ENCODE results near the gene RMND1.

Gene RMND1

DNA sequence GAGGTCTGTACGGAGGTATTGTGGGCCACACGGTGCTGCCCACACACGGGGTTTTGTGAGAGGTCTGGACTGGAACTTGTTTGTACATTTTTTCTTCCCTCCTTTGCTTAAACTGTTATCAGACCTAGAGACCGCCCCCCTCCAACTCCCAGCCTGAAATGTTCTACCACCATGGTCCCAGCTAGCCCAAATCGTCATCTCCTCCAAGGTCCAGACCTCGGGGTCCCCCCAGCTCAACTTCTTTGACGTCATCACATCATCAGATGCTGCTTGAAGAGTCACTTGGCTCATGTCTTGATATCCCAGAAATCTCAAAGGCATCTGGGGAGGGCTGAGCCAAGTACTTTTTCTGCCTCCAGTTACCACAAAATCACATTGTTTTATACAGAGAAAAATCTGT is 39.1 kb upstream of the RMND1 start:
- 91 to 92% methylated on average over 7 of the region's 7 CpGs for WGBS, 2 experiments
- no peaks in the 10 kb centered on the region for H3K9me3 ChIP-seq (ENCODE audit: control insufficient read depth, low read length)

DNA sequence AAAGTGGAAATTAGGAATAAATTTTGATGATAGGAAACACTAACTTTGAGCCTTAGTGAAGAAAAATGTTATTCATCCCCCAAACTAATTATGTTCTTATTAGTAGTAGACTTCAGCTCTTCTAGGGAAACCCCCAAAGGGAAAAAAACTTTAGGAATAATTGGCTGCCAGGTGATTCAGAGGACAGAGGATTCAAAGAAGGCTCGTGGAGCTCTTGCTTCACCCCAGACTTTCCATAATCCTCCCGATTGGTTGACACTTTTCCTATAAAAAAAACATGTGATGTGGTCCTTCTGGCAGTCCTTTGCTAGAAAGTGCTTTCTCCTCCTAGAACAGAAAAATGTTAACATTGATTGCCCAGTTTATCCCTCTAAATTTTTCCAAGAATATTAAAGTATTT is 36.3 kb upstream of the RMND1 start:
- H3K4me1 ChIP-seq (ENCODE audit: control insufficient read depth, insufficient read depth, low read length), result no peaks in the 10 kb centered on the region
- H3K4me3 ChIP-seq (ENCODE audit: insufficient read depth, low read depth, low read length), result no peak overlapping the region
- WGBS, 2 experiments, result 81 to 86% methylated on average over 2 of the region's 2 CpGs
- no peaks in the 10 kb centered on the region for H3K36me3 ChIP-seq (ENCODE audit: control insufficient read depth, insufficient read depth, low read length)
- H3K9me3 ChIP-seq (ENCODE audit: control insufficient read depth, low read length), result no peaks in the 10 kb centered on the region
- no peak overlapping the region for H3K27ac ChIP-seq (ENCODE audit: insufficient read depth, low read depth, low read length, poor library complexity, severe bottlenecking)
- peaks cover 14% of the 10 kb centered on the region for H3K27me3 ChIP-seq (ENCODE audit: control insufficient read depth, insufficient read depth, low read length, poor library complexity, severe bottlenecking)

More for the DNA sequence above, 39.1 kb upstream of the RMND1 start:
- Histone ChIP-seq H3K27me3 (ENCODE audit: control insufficient read depth, insufficient read depth, low read length, poor library complexity, severe bottlenecking) (peaks cover 42% of the 10 kb centered on the region), H3K4me1 (ENCODE audit: control insufficient read depth, insufficient read depth, low read length) (no peaks in the 10 kb centered on the region), H3K36me3 (ENCODE audit: control insufficient read depth, insufficient read depth, low read length) (no peaks in the 10 kb centered on the region), H3K27ac (ENCODE audit: insufficient read depth, low read depth, low read length, poor library complexity, severe bottlenecking) (no peak overlapping the region), H3K4me3 (ENCODE audit: insufficient read depth, low read depth, low read length) (no peak overlapping the region)

DNA sequence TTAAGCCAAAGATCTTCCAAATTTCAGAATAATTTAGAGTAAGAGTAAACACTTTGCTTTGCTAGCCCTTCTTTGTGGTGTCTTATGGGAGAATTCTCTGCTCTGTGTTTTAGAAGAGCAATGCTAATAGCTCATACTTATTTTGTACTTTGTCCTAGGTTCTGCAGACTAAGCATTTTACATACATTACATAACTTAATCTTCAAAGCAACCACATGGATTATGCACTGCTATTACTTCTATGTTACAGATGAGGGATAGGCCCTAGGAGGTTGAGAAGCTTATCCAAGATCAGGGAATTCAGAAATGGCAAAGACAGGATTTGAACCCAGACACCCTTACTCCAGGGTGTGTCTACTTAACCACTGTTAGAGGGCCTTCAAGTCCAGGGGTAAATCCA is 32.1 kb upstream of the RMND1 start:
- Histone ChIP-seq H3K9me3 (ENCODE audit: control insufficient read depth, low read length) (no peaks in the 10 kb centered on the region), H3K36me3 (ENCODE audit: control insufficient read depth, insufficient read depth, low read length) (no peaks in the 10 kb centered on the region), H3K27ac (ENCODE audit: insufficient read depth, low read depth, low read length, poor library complexity, severe bottlenecking) (no peak overlapping the region), H3K4me1 (ENCODE audit: control insufficient read depth, insufficient read depth, low read length) (no peaks in the 10 kb centered on the region), H3K4me3 (ENCODE audit: insufficient read depth, low read depth, low read length) (no peak overlapping the region), H3K27me3 (ENCODE audit: control insufficient read depth, insufficient read depth, low read length, poor library complexity, severe bottlenecking) (no peaks in the 10 kb centered on the region)

DNA sequence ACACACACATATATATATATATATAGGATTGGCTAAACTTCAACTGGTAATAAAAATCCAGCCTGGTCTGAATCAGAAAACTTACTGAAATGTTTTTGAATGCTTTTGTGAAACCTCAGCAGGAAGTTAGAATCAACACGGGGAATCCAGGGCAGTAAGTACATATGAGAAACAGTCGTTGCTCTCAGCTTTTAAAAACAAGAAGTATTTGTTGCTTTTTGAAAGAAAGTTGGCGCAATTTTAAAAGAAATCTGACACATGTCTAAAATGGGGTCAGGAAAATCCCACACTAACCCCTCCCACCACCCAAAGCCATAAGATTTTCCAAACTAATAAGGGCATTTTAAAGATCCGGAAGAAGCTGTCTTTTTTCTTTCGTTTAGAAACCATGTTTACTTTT is 30.4 kb upstream of the RMND1 start:
- Histone ChIP-seq H3K27ac (ENCODE audit: insufficient read depth, low read depth, low read length, poor library complexity, severe bottlenecking) (no peak overlapping the region), H3K4me3 (ENCODE audit: insufficient read depth, low read depth, low read length) (no peak overlapping the region), H3K36me3 (ENCODE audit: control insufficient read depth, insufficient read depth, low read length) (no peaks in the 10 kb centered on the region), H3K27me3 (ENCODE audit: control insufficient read depth, insufficient read depth, low read length, poor library complexity, severe bottlenecking) (no peaks in the 10 kb centered on the region), H3K9me3 (ENCODE audit: control insufficient read depth, low read length) (no peaks in the 10 kb centered on the region), H3K4me1 (ENCODE audit: control insufficient read depth, insufficient read depth, low read length) (no peaks in the 10 kb centered on the region)
- 94 to 96% methylated on average over 5 of the region's 5 CpGs for WGBS, 2 experiments

DNA sequence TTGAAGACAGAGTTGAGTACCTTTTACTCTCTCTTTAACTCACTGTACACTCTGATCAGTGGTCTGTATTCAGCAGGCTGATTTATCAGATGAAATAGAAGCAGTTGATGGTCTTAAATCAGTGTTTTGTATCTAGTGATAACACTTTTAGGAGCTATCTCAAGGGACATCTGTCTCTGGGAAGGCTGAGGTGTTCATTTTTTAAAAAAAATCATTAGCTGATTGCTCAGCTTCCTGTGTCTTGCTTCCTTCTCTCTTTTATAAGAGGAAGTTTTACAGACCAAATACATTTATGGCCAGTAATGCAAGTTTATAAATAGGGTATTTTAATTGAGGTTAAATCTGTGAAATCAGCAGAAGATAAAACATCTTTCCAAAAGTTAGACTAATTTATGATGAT is 29.9 kb upstream of the RMND1 start:
- H3K36me3 ChIP-seq (ENCODE audit: control insufficient read depth, insufficient read depth, low read length), result no peaks in the 10 kb centered on the region
- no peaks in the 10 kb centered on the region for H3K27me3 ChIP-seq (ENCODE audit: control insufficient read depth, insufficient read depth, low read length, poor library complexity, severe bottlenecking)
- H3K4me3 ChIP-seq (ENCODE audit: insufficient read depth, low read depth, low read length), result no peak overlapping the region
- no peak overlapping the region for H3K27ac ChIP-seq (ENCODE audit: insufficient read depth, low read depth, low read length, poor library complexity, severe bottlenecking)
- no peaks in the 10 kb centered on the region for H3K9me3 ChIP-seq (ENCODE audit: control insufficient read depth, low read length)
- H3K4me1 ChIP-seq (ENCODE audit: control insufficient read depth, insufficient read depth, low read length), result no peaks in the 10 kb centered on the region

DNA sequence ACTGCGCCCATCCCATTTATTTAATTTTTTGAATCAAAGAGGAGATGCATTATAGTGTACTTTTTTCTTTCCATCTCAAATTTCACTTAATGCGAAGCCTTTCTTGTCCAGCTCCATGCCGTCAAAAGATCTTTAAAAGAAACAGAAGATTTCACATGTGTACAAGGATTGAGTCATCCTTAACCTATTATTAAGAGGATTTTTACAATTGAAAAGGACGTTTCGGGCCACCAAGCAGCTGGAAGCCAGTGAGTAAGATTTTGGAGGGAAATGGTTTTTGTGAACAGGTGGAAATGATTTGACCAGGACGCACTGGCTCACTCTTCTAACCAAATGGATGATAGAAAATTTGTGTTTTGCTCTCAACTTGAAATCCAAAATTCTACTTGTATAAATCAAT is 26.7 kb upstream of the RMND1 start:
- no peaks in the 10 kb centered on the region for H3K4me1 ChIP-seq (ENCODE audit: control insufficient read depth, insufficient read depth, low read length)
- no peak overlapping the region for H3K27ac ChIP-seq (ENCODE audit: insufficient read depth, low read depth, low read length, poor library complexity, severe bottlenecking)
- H3K9me3 ChIP-seq (ENCODE audit: control insufficient read depth, low read length), result no peaks in the 10 kb centered on the region
- no peaks in the 10 kb centered on the region for H3K27me3 ChIP-seq (ENCODE audit: control insufficient read depth, insufficient read depth, low read length, poor library complexity, severe bottlenecking)
- no peak overlapping the region for H3K4me3 ChIP-seq (ENCODE audit: insufficient read depth, low read depth, low read length)
- WGBS, 2 experiments, result 87 to 88% methylated on average over 4 to 6 of the region's 6 CpGs
- H3K36me3 ChIP-seq (ENCODE audit: control insufficient read depth, insufficient read depth, low read length), result no peaks in the 10 kb centered on the region

DNA sequence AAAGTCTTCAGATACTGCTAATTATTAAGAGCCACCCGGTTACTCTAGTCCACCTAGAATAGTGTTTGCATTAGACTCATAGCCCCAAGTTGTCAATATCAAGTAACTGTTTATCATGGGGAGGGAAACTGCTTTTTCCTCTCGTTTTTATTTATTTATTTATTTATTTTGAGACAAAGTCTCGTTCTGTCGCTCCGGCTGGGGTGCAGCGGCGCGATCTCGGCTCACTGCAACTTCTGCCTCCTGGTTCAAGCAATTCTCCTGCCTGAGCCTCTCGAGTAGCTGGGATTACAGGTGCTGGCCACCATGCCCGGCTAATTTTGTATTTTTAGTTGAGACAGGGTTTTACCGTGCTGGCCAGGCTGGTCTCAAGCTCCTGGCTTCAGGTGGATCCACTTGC is 25.8 kb upstream of the RMND1 start:
- Histone ChIP-seq H3K27me3 (ENCODE audit: control insufficient read depth, insufficient read depth, low read length, poor library complexity, severe bottlenecking) (no peaks in the 10 kb centered on the region), H3K36me3 (ENCODE audit: control insufficient read depth, insufficient read depth, low read length) (no peaks in the 10 kb centered on the region), H3K4me1 (ENCODE audit: control insufficient read depth, insufficient read depth, low read length) (no peaks in the 10 kb centered on the region), H3K9me3 (ENCODE audit: control insufficient read depth, low read length) (no peaks in the 10 kb centered on the region), H3K27ac (ENCODE audit: insufficient read depth, low read depth, low read length, poor library complexity, severe bottlenecking) (no peak overlapping the region), H3K4me3 (ENCODE audit: insufficient read depth, low read depth, low read length) (no peak overlapping the region)
- 92 to 94% methylated on average over 11 to 12 of the region's 12 CpGs for WGBS, 2 experiments

DNA sequence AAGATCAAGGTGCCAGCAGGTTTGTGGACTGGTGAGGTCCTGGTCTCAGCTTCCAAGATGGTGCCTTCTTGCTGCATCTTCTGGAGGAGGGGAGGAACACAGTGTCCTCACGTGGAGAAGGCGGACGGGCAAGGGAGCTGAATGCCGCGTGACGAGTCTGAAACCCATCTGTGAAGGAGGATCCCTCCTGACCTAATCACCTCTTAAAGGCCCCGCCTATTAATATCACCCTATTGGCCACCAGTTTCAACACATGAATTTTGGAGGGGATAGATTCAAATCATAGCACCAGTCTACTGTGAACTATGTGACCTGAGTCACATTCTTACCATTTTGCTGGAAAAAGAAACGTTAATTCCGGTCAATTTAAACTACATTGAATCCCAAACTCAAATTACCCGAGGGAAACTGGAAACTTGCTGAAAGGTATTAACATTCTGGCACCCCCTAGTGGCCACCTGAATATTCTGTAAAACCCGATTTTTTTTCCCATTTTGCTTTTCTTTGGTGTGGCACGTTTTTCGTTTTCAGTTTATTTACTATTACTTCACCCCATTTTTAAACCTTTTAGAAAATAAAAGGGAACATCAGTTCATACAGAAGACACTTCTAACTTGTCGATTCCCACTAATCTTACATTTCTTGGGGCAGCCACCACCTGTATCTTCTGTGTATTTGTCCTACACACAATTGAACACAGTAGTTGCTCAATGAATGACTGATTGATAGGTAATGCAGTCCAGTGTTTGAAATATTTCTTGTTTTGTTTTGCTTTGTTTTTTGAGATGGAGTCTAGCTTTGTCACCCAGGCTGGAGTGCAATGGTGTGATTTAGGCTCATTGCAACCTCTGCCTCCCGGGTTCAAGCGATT is 24.0 kb upstream of the RMND1 start:
- Histone ChIP-seq H3K4me1 (ENCODE audit: control insufficient read depth, insufficient read depth, low read length) (no peaks in the 10 kb centered on the region), H3K4me3 (ENCODE audit: insufficient read depth, low read depth, low read length) (no peak overlapping the region), H3K27me3 (ENCODE audit: control insufficient read depth, insufficient read depth, low read length, poor library complexity, severe bottlenecking) (no peaks in the 10 kb centered on the region), H3K27ac (ENCODE audit: insufficient read depth, low read depth, low read length, poor library complexity, severe bottlenecking) (no peak overlapping the region), H3K9me3 (ENCODE audit: control insufficient read depth, low read length) (no peaks in the 10 kb centered on the region), H3K36me3 (ENCODE audit: control insufficient read depth, insufficient read depth, low read length) (no peaks in the 10 kb centered on the region)
- WGBS, 2 experiments, result 45 to 47% methylated on average over 16 of the region's 16 CpGs

DNA sequence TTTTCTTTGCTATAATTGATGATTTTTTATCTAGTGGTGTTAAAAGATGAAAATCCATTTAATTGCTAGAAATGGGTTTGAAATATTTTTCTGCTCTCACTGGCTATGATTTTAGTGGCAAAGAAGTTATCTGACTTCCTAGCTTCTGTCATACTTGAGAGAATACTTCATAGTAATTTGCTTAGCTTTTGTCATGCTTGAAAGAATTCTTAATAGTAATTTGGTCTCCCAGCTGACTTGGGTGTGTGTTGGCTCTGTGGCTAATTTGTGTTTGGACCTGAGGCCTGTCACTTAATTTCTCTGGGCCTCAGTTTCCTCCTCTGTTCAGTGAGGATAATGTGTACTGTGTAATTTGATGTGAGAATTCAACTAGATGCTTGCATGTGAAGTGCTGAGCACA is 12.8 kb upstream of the RMND1 start:
- no peaks in the 10 kb centered on the region for H3K4me1 ChIP-seq (ENCODE audit: control insufficient read depth, insufficient read depth, low read length)
- H3K27me3 ChIP-seq (ENCODE audit: control insufficient read depth, insufficient read depth, low read length, poor library complexity, severe bottlenecking), result no peaks in the 10 kb centered on the region
- no peak overlapping the region for H3K4me3 ChIP-seq (ENCODE audit: insufficient read depth, low read depth, low read length)
- no peak overlapping the region for H3K27ac ChIP-seq (ENCODE audit: insufficient read depth, low read depth, low read length, poor library complexity, severe bottlenecking)
- H3K9me3 ChIP-seq (ENCODE audit: control insufficient read depth, low read length), result no peaks in the 10 kb centered on the region
- H3K36me3 ChIP-seq (ENCODE audit: control insufficient read depth, insufficient read depth, low read length), result peaks cover 11% of the 10 kb centered on the region

DNA sequence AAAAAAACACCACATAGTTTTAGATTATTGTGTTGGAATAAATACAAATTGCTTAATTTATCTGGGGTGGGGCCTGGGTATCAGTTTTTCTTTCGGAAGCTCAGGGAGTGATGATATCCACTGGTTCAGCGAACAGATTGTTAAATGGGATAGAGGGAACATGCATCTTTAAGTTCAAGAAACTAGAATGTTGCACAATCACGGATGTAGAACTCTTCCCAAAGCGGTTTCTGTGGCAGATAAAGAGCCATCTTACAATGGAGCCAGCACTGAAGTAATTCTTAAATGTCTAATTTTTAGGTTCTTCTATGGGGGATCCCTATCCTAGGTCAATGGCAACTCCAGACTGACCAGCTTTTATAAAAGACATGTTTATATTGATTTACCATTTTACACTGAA is 9.7 kb upstream of the RMND1 start:
- Histone ChIP-seq H3K36me3 (ENCODE audit: control insufficient read depth, insufficient read depth, low read length) (peaks cover 15% of the 10 kb centered on the region), H3K27me3 (ENCODE audit: control insufficient read depth, insufficient read depth, low read length, poor library complexity, severe bottlenecking) (no peaks in the 10 kb centered on the region), H3K4me3 (ENCODE audit: insufficient read depth, low read depth, low read length) (no peak overlapping the region), H3K9me3 (ENCODE audit: control insufficient read depth, low read length) (no peaks in the 10 kb centered on the region), H3K4me1 (ENCODE audit: control insufficient read depth, insufficient read depth, low read length) (peaks cover 5% of the 10 kb centered on the region), H3K27ac (ENCODE audit: insufficient read depth, low read depth, low read length, poor library complexity, severe bottlenecking) (no peak overlapping the region)
- 94 to 96% methylated on average over 4 of the region's 4 CpGs for WGBS, 2 experiments

Data from ectodermal cell (in vitro differentiated cells).